ENCODE results near the gene CDC25B.

The CDC25B gene

DNA sequence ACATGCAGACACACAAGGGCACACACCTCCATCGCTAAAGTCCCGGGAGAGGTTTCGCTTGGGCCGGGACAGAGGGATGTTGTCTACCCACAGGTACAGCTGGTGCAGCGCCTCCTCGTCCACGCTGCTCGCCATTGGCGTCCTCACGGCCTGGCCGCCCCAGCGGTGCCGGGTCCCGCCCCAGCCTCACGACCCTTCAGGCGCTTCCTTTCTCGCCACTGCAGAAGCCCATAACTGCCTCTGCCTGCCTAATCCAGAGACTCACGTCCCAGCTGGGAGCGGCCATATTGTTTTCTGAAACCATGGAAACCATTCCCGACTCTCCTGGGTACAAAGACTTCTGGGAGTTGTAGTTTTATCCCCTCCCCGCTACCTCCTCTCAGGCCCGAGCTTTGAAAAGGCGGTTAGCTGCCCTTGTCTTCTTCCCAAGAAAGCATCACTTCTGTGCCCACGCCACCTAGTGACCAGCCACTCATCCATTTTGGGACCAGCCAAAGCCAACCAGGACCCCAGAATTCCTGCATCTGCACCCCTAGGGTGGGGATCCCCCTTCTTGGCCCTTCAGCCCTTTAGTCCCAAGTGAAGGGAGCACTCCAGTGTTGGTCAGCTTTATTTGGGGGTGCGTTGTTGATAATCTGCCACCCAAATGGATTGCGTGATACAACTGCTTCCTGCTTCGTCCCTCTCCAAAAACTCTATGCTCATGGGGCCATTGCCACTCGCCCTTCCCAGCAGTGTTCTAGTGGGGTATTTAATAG, 14.8 kb upstream of the CDC25B start, which contains the start of gene SPEF1:
SPEF1 (minus strand) TSS at position 296 of the 758 bp plus-strand sequence; CDS start at position 135, 161 bp downstream.
- peak; percentile 93 to 94 for DNase-seq (ENCODE audit: low read depth in 2 of 2)
- peak within 1 kb of the TSS; percentile 40 to 47 for H3K4me3 ChIP-seq (replicated peaks in 1 of 2; ENCODE audit: low read depth in 2 of 2, low read length in 2 of 2)
- TF ChIP-seq, protein P1, sequence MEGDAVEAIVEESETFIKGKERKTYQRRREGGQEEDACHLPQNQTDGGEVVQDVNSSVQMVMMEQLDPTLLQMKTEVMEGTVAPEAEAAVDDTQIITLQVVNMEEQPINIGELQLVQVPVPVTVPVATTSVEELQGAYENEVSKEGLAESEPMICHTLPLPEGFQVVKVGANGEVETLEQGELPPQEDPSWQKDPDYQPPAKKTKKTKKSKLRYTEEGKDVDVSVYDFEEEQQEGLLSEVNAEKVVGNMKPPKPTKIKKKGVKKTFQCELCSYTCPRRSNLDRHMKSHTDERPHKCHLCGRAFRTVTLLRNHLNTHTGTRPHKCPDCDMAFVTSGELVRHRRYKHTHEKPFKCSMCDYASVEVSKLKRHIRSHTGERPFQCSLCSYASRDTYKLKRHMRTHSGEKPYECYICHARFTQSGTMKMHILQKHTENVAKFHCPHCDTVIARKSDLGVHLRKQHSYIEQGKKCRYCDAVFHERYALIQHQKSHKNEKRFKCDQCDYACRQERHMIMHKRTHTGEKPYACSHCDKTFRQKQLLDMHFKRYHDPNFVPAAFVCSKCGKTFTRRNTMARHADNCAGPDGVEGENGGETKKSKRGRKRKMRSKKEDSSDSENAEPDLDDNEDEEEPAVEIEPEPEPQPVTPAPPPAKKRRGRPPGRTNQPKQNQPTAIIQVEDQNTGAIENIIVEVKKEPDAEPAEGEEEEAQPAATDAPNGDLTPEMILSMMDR (IDR thresholded peaks at IDR 0.05; ENCODE audit: low read depth, low read length): peak; percentile 41

DNA sequence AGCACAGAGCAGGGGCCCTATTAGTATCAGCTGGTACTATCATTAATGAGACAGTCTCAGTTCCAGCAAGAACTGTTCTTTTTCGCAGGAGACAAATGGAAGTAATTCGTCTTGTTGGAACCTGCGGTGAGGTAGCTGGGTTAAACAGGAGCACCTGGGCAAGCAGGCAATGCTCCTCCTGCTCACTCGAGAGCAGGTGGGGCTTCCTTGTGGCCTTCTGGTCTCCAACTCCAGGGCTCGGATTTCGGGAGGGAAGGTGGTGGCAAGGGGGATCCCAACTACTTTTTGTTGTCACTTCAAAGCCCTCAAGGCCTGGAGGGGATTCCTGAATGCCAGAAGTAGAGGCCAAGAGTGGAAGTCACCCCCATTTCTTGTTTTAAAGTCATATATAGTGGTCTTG, 13.5 kb upstream of the CDC25B start:
- TF ChIP-seq, protein P1 (IDR thresholded peaks at IDR 0.05; ENCODE audit: low read depth, low read length): no peak
- no peak overlapping the region for H3K4me3 ChIP-seq (replicated peaks in 1 of 2; ENCODE audit: low read depth in 2 of 2, low read length in 2 of 2)
- DNase-seq (ENCODE audit: low read depth in 2 of 2): no peak

DNA sequence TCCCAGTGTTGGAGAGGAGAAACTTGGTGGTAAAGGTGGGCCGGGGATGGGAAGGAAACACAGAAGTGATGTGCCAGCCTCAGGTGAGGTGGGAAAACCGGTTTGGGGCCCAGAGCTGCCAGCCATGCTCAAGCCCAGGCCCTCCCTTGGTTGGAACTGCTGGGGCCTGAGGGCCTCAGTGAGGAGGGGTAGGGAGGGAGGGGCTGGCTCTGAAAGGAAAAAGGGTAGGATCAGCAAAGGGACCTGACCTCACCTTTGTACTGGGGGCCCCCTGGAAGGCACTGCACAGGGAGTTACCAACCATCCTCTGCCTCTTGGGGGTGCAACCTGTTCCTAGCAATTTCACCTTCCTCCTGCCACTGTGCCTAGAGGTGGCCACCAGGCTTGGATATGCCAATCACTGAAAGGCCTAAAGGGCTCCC, 13.0 kb upstream of the CDC25B start:
- TF ChIP-seq, protein P1 (IDR thresholded peaks at IDR 0.05; ENCODE audit: low read depth, low read length): no peak
- H3K4me3 ChIP-seq (replicated peaks in 1 of 2; ENCODE audit: low read depth in 2 of 2, low read length in 2 of 2): no peak overlapping the region
- DNase-seq (ENCODE audit: low read depth in 2 of 2): no peak

DNA sequence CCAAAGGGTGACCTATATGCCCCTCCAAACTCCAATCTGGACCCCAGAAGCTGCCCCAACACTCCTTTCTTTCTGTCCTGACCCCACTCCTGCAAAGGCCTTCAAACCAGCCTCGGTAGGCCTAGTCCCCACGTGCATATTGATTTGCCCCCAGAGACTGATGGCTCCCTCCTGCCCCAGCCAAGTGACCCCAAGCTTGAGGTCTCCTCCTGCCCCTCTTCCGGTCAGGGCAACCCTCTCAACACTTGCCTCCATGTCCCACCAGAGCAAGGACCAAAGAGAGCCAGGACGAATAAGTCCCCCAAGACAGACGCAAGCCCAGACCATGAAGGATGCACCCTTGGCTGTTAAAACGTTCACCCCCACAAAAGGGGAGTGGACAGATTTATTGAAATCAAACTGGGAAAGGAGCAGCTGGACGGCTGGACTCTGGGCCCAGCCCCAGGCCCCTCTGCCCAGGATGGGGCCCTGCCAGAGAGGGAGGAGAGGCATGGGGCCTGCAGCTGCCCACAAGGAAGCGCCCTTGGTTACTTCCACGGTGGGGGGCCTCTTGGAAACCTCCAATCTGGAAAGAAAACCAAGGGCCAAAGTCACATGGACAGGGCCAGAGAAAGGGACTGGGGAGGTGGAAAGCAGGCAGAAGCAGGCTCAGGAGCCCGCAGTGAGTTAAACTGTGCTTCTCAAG, 12.5 kb upstream of the CDC25B start:
- TF ChIP-seq, protein P1 (IDR thresholded peaks at IDR 0.05; ENCODE audit: low read depth, low read length): no peak
- no peak for DNase-seq (ENCODE audit: low read depth in 2 of 2)
- peak overlapping the region in 1 of 2 donors; percentile 21 for H3K4me3 ChIP-seq (replicated peaks in 1 of 2; ENCODE audit: low read depth in 2 of 2, low read length in 2 of 2)

DNA sequence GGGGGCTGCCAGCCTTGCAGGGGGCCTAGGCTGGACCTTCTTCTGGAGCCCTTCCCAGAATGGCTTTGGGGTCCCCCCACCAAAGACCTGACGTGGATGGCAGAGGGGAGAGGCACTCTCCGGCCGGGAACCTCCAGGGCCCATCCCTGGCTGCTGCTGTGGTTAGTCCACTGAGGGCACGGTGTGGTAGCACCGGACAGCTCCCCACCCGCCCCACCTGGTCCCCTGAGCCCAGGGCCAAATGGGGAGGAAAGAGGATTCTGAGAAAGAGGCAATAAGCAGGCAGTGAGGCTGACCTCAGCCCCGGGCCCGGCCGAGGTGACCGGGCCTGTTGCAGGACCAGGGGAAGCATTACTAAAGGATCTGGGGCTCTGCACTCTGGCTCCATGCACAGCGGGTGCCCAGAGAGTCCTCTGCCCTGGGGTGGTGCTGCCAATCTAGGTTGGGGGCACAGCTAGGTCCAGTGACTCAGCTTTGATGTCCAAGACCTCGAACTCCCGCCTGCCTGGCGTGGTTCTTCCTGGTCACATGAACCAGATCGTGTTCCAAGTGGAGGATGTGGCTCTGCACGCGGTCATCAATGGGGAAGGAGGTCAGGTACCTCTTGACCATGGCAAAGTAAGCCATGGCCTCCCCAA, 11.8 kb upstream of the CDC25B start:
- peak overlapping the region; percentile 69 to 74 for H3K4me3 ChIP-seq (replicated peaks in 1 of 2; ENCODE audit: low read depth in 2 of 2, low read length in 2 of 2)
- DNase-seq (ENCODE audit: low read depth in 2 of 2): peak in 1 of 2 donors; percentile 40
- TF ChIP-seq, protein P1 (IDR thresholded peaks at IDR 0.05; ENCODE audit: low read depth, low read length): no peak

DNA sequence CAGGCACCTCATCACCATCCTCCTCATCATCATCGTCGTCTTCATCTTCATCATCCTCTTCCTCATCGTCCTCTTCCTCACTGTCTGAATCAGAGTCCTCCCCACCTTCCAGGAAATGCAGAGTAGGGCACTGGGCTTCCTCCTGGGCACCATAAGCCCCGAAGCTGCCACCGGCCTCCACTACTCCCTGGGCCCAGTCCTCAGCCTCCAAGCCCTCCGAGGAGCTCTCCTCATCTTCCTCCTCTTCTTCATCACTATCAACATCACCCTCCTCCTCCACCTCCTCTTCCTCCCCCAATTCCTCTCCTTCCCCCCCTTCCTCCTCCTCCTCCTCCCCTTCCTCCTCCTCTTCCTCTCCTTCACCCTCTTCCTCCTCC, 11.3 kb upstream of the CDC25B start:
- DNase-seq (ENCODE audit: low read depth in 2 of 2): no peak
- peak overlapping the region; percentile 69 to 74 for H3K4me3 ChIP-seq (replicated peaks in 1 of 2; ENCODE audit: low read depth in 2 of 2, low read length in 2 of 2)
- TF ChIP-seq, protein P1 (IDR thresholded peaks at IDR 0.05; ENCODE audit: low read depth, low read length): no peak

All from cardiac fibroblast (primary cell).